ENCODE measurements around the gene NUP210L. TPM values are rescaled to one million over a fixed set of nuclear protein-coding genes. Genes with fewer than 3 reads are reported as not detected.
"Not testable (repeated sequence)": the region's sequence is repeated elsewhere in the genome, so short reads cannot be mapped to it uniquely, and the experiment has no call there.

NUP210L gene
- polyA plus RNA-seq, 3 donors = 0.02 TPM; not detected in 2

DNA sequence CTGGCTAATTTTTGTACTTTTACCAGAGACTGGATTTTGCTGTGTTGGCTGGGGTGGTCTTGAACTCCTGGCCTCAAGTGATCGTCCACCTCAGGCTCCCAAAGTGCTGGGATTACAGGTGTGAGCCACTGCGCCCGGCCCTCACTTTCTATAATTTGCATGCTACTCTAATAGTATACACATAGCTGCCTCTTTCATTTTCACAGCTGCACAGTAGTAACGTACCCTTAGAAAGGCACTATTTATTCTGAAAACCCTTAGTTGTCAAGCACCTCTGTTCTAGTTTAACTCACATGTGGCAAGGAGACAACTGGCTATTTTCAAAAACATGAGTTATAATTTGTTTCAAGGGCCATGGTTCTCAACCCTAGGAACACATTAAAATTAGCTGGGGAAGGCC lies 19.8 kb upstream of the NUP210L start:
- 94 to 98% (median 98%) methylated on average over 4 of the region's 4 CpGs for WGBS, 3 donors

DNA sequence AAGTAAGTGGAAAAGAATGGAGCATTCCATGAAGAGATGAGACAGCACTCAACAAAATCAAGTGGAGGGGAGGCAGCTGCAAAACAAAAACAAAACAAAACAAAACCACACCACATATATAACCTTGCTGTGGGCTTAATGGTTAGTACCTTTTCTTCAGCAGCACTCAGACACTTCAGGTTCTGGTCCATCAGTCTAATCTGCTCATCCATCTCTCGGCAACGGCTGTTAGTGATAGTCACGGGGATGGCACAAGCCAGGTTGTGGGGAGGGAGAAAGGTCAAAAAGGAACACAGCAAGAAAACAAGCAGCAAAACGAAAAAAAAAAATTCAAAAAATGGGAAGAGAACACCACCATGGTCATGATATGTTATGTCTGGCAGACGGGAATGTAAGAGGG lies 17.0 kb upstream of the NUP210L start:
- 83 to 94% (median 92%) methylated on average over 5 of the region's 5 CpGs for WGBS, 3 donors
- H3K27ac ChIP-seq (ENCODE audit: low read depth, low read length) = no peak overlapping the region

More for the DNA sequence above, 19.8 kb upstream of the NUP210L start:
- H3K27ac ChIP-seq (ENCODE audit: low read depth, low read length) = no peak overlapping the region

DNA sequence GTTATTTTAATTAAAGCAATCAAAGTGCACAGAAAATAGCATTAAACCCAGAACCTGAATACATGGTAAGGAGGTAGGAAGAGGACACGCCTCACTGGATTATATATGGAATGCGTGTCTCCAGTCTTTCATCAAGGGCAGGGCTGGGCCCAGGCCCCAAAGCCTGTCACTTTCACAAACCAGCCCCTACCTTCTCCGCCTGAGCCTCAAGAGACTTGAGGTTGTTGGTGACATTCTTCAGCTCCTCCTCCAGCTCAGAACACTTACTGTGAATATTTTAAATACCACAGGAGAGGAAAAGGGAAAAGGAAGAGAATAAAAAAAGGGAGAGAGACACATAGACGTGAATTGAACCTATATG lies 16.3 kb upstream of the NUP210L start:
- H3K27ac ChIP-seq (ENCODE audit: low read depth, low read length) = no peak overlapping the region
- WGBS, 3 donors = 89 to 95% (median 93%) methylated on average over 4 of the region's 4 CpGs

DNA sequence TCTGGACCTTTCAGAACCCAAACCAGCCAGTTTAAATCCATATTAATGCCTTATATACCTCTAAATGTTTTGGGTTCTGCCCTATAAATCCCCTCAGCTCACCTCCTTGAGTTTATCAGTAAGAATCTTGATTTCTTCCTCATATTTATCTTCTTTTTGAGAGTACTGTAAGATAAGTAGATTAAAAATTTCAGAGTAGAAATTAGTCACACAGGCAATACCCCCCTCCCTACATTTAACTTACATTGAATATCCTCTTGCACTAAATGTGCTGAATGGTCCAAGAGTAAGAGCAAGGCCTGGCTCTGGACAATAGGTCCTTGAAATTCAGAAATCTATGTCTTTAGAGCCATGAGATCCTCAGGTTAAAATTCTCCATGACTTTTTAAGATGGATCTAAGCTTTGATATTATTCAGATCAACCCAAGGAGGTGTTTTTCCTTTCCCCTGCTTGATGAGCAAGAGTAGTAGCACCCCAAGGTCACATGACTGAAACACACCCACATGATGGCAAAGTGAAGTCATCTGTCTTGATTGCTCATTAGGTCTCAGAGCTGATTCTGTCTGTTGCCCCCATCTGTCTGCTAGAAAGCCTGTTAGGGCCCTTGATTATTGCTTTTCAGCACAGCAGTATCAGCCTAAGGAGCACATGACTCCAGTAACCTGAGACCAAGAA lies 15.8 kb upstream of the NUP210L start:
- H3K27ac ChIP-seq (ENCODE audit: low read depth, low read length) = no peak overlapping the region

DNA sequence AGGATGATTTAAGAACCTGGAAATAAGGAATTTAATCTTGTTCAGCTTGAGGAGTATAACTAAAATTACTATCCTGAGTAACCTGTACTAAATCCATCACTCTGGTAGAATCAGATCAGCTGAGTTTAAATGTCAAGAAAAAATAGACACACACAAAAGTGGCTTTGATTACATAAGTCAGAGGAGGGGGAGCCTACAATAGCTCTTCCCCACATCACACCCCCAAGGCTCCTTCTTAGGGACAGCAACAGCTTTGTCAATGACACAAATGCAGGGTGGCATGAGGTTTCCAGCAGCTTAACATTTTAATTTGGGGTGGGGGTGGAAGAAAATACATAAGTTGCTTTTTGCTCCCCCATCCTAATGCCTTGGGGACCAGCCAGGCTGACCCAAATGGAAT lies 12.6 kb upstream of the NUP210L start:
- H3K27ac ChIP-seq (ENCODE audit: low read depth, low read length) = no peak overlapping the region

DNA sequence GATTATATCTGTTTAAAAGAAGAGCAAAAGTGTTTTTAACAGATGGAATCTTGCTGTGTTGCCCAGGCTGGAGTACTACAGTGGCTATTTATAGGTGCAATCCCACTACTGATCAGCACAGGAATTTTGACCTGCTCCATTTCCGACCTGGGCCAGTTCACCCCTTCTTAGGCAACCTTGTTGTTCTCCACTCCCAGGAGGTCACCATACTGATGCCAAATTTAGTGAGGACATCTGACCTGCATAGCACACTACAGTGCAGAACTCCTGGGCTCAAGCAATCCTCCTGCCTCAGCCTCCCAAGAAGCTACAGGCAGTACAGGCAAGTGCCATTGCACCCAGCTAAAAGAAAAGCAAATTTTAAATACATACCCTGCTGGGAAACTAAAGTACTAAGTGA lies 11.3 kb upstream of the NUP210L start:
- WGBS, 3 donors = 88 to 94% (median 93%) methylated on average over 1 of the region's 1 CpG
- no peak overlapping the region for H3K27ac ChIP-seq (ENCODE audit: low read depth, low read length)

DNA sequence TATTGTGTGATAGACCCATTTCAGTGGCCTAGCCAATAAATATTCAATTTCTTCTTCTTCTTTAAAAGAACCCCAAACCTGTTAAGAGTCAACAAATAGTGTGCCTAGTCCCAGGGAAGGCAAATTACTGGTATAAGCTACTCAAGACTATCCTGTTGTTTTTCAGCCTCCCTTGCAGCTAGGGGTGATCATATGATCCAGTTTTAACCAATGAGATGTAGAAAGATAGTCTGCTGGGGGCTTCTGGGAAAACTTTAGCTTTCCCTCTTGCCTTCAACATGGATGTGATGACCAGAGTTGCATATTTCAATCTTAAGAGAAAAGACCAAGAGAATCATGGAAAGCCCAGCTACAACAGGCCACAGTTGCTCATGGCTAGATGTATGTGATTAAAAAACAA lies 4.7 kb upstream of the NUP210L start:
- H3K27ac ChIP-seq (ENCODE audit: low read depth, low read length) = no peak overlapping the region

DNA sequence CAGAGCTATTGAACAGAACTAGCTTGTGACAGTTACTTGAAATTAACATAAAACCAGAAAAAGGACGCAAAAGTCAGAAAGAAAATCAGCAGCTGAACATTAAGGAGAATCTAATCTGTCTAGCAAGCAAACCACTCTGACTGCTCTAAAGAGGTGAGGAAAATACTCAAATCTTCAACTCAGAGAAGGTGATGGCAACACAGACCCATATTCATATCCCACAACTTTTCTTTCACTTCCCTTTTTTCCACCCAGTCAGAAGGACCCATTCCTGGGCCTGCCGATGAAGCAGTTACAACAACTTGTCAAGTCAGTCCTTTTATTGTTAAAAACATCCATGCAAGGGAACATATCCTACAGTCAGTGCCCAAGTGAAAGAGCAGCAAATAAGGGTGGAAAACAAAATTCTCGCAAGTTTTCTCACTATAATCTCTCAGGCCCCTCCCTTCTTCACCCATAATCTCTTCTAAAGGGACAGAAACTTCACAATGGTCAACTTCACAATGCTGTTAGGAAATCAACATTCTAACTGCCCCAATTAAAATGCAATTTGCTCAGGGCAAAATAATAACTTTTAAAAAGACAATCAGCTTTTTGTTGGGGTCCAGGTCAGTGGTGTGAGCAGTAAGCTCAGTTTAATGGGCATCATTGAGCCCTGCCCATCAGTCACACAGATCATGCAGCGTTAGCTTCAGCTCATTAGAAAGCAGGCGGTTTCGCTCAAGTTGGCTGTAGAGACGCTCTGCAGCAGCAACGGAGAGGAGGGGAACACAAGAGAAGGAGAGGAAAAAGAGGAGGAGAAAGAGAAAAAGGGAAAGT lies 3.6 kb upstream of the NUP210L start:
- H3K27ac ChIP-seq (ENCODE audit: low read depth, low read length) = peak overlapping the region; percentile 26
- WGBS, 3 donors = 80 to 86% (median 84%) methylated on average over 8 of the region's 8 CpGs

DNA sequence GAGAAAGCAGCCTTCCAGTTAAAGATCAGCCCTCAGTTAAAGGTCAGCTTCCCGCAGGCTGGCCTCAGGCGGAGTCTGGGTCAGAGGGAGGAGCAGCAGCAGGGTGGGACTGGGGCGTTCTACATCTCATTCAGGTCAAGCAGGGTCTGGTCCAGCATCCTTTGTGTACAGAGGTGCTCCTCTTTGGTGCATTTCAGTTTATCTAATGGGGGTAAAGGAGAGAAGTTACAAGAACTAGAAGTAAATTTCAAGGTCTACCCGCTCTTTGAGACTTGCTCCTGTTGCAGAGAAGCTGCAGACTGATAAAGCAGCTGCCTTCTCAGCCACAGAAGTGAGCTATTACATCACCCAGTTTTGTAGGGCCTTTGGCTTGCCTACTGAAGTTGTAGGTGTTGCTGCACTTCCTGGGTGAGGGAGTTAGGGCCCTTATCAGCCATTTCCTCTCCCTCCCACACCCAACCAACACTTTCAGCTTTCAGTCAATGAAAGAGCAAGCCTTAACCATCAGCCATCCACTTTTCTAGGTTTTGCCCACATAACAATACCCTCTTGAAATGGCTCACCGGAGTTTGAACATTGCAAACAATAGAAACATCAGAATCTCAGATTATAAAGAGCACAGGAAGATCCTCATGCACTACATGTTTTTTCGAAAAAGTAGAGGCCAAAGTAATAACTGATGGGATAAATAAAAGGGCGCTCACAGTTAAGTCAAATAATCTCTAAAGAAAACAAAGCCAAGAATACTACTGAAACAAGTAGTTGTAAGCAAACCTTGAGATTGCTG lies 2.8 kb upstream of the NUP210L start:
- H3K27ac ChIP-seq (ENCODE audit: low read depth, low read length) = no peak overlapping the region
- 55 to 80% (median 57%) methylated on average over 7 of the region's 7 CpGs for WGBS, 3 donors

DNA sequence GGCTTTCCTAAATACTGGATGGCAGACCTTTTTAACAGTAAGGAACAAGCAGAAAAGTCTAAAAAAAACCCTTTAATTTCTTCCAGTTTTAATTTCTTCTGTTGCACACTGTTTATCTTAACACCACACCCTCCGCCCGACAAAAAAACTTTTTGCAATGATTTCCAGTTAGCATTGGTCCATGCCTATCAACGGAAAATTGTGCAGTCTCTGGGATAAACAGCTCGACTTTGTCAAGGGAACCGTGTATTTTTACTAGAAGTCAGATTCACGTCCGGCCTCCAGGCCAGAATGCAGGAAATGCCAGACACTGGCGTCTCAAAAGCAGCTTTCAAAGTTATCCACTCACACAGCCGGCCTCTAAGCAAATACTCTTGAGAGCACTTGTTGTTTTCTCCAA lies 378 bp upstream of the NUP210L start:
- WGBS, 3 donors = 20 to 53% (median 22%) methylated on average over 9 of the region's 9 CpGs
- no peak overlapping the region for H3K27ac ChIP-seq (ENCODE audit: low read depth, low read length)

DNA sequence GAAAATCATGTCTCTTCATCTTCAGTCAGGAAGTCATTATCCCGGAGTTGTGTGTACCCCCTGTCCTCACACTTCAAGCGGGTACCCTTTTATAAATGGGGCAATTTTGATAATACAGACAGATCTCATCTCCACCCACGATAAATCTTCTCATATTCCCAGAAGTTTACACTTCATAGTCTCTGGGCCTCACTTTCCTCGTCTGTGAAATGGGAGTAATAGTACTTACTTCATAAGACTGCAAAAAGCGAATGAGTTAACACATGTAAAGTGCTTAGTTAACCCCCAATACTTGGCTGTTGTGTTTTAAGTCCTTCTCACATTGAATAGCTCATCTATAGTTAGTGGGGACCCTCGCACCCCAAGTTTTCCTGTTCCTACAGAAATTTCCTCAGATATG lies 820 bp downstream of the NUP210L start:
- WGBS, 3 donors = 90 to 96% (median 90%) methylated on average over 6 of the region's 6 CpGs
- no peak overlapping the region for H3K27ac ChIP-seq (ENCODE audit: low read depth, low read length)

DNA sequence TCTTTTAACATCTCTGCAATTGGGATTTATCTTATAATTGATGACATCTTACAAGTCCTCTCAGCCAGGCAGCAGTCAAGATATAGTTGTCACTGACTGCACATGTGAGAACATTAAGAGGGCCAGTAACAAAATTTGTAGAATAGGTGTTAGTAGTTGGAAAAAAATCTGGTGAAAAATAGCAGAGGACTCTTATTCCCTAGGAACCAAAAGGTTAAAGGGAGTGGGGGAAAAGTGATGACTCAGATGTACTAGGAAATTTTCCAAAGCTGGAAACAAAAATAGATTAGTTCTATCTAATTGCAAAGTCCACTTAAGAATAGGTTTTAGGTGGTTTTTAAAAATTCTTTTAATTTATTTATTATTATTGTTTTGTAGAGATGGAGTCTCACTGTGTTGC lies 3.6 kb downstream of the NUP210L start:
- H3K27ac ChIP-seq (ENCODE audit: low read depth, low read length) = no peak overlapping the region

DNA sequence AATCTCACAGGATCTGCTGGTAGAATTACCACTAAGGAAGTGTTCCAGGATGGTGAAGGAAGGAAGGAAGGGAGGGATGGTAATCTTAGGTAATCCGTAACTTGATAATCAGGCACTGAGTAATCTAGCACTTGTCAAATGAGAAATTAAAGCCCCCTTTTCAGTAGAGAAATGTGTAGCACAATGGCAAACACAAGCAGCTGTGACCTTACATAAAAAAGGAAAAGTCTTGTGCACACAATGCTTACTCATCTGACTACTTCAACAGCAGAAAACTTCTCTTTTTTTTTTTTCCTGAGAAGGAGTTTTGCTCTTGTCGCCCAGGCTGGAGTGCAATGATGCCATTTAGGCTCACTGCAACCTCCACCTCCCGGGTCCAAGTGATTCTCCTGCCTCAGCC lies 6.1 kb downstream of the NUP210L start:
- 38 to 77% (median 52%) methylated on average over 3 of the region's 3 CpGs for WGBS, 3 donors

DNA sequence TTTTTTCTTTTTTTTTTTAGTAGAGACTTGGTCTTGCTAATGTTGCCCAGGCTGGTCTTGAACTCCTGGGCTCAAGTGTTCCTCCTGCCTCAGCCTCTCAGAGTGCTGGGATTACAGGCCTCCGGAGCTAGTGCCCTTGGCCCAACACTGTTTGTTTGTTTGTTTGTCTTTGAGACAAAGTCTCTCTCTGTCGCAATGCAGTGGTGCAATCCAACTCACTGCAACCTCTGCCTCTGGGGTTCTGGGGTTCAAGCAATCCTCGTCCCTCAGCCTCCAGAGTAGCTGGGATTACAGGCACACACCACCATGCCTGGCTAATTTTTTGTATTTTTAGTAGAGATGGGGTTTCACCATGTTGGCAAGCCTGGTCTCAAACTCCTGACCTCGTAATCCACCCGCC lies 7.4 kb downstream of the NUP210L start:
- 89 to 90% (median 89%) methylated on average over 5 of the region's 5 CpGs for WGBS, 3 donors

More for the DNA sequence above, 6.1 kb downstream of the NUP210L start:
- no peak overlapping the region for H3K27ac ChIP-seq (ENCODE audit: low read depth, low read length)

DNA sequence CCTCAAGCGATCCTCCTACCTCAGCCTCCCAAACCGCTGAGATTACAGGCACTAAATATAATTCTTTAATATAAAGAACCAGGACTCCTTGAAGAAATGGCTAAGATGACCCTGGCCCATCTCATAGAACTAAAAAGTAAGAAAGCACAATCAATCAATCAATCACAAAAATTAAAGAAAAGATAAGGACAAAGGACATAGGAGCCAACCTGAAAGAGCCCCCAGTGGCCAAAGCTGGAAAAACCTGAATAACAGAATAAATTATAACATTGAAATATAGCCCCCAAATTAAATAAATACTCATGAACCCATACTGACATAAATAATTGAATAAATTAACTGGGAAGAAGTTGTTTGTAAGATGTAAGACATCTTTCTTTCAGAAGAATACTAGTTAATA lies 8.9 kb downstream of the NUP210L start:
- 96 to 100% (median 98%) methylated on average over 2 of the region's 2 CpGs for WGBS, 3 donors
- no peak overlapping the region for H3K27ac ChIP-seq (ENCODE audit: low read depth, low read length)

More for the DNA sequence above, 7.4 kb downstream of the NUP210L start:
- not testable (repeated sequence) for H3K27ac ChIP-seq (ENCODE audit: low read depth, low read length)

DNA sequence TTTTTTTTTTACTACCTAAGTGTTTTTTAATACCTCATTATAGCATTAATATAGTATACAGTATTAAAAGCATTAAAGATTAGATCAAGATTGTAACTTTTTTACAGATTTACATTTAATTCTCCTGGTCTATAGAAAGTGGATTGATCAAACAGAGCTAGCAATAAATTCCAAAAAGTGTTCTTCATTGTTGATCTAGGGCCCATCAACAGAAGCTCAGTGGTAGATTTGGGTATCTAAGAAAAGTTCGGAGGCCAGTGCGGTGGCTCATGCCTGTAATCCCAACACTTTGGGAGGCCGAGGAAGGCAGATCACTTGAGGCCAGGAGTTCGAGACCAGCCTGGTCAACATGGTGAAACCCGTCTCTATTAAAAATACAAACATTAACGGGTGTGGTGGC lies 12.5 kb downstream of the NUP210L start:
- 91 to 96% (median 96%) methylated on average over 6 of the region's 6 CpGs for WGBS, 3 donors
- H3K27ac ChIP-seq (ENCODE audit: low read depth, low read length) = no peak overlapping the region

DNA sequence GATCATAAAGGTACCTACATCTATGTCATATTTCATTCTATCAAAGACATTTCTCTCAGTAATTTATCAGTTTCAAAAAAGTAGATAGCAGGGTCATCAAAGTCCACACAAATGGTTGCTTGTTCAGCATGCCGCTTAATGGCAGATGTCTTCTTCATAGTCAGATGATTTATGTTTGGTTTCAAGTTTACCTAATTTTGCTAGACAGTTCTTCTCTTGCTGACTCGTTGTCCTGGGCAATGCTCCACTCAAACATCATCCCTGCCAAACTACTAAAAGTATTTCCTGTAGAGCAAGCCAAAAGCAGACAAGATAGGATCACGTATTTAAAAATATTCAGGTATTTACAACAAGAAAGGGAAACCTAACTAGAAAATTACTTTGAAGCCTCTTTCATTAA lies 13.6 kb downstream of the NUP210L start:
- 35 to 48% (median 43%) methylated on average over 3 of the region's 3 CpGs for WGBS, 3 donors
- no peak overlapping the region for H3K27ac ChIP-seq (ENCODE audit: low read depth, low read length)

DNA sequence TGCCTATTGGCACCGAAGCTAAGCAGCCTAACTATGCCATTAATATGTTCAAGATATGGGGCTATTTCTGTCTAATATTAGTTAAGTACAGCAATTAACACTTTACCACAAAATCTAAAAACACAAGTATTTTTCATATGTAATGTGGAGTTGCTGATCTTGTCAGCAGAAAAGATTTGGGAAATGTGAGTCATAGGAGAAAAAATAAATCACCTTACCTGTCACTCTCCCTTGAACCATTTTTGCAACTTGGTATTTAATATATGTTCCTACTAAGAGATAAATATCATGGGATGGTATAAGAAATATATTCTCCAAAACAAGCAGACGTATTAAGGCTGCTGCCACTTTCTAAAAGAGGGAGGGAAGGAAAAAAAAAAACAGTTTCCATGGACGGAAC lies 17.0 kb downstream of the NUP210L start:
- 80 to 87% (median 81%) methylated on average over 3 of the region's 3 CpGs for WGBS, 3 donors
- no peak overlapping the region for H3K27ac ChIP-seq (ENCODE audit: low read depth, low read length)

DNA sequence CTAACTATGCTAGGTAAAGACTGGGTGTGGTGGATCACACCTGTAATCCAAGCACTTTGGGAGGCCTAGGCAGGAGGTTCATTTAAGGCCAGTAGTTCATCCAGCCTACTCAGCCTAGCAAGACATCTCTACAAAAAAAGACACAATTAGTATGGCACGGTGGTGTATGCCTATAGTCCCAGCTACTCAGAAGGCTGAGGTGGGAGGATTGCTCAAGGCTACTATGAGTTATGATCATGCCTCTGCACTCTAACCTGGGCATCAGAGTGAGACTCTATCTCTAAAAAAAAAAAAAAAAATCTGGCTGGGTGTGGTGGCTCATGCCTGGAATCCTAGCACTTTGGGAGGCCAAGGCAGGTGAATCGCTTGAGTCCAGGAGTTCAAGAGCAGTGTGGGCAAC lies 21.6 kb downstream of the NUP210L start:
- H3K27ac ChIP-seq (ENCODE audit: low read depth, low read length) = no peak overlapping the region
- 91 to 98% (median 92%) methylated on average over 2 of the region's 2 CpGs for WGBS, 3 donors
